GM21515 (cell line): ENCODE data around the gene NR1H3.

ENCODE experiments used
- ATAC-seq: cut with Tn5 transposase; IDR thresholded peaks from one replicate; pipeline ENCODE4 v1.9.1; 2021; ENCODE audit not compliant: unreplicated experiment

The NR1H3 gene

GRCh38 chr11:47243454-47243853 lies 14.3 kb upstream of the NR1H3 start:
- ATAC-seq: no peak

GRCh38 chr11:47244448-47245350 lies 13.1 kb upstream of the NR1H3 start:
- no peak for ATAC-seq

- no peak for ATAC-seq
These were observed 12.0 kb upstream of the NR1H3 start for GRCh38 chr11:47245611-47246357.

GRCh38 chr11:47247502-47247901 lies 10.3 kb upstream of the NR1H3 start:
- no peak for ATAC-seq

GRCh38 chr11:47248304-47248663 lies 9.5 kb upstream of the NR1H3 start:
- peak; percentile 38 for ATAC-seq

- peak; percentile 87 for ATAC-seq
These were observed 9.0 kb upstream of the NR1H3 start, which contains the start of gene ACP2 for GRCh38 chr11:47248664-47249377. Gene ACP2, minus strand, starts transcription at chr11:47248814. Its CDS starts 25 bp downstream, at chr11:47248789.

- no peak for ATAC-seq
These were observed 8.4 kb upstream of the NR1H3 start for GRCh38 chr11:47249378-47249715.

- no peak for ATAC-seq
These were observed 6.0 kb upstream of the NR1H3 start for GRCh38 chr11:47251751-47252150.

GRCh38 chr11:47253660-47254059 lies 4.1 kb upstream of the NR1H3 start:
- no peak for ATAC-seq

- ATAC-seq: no peak
These were observed 3.4 kb upstream of the NR1H3 start for GRCh38 chr11:47254386-47254785.

- ATAC-seq: no peak
These were observed 1.4 kb upstream of the NR1H3 start for GRCh38 chr11:47256374-47256773.

GRCh38 chr11:47257177-47257516 lies 649 bp upstream of the NR1H3 start:
- ATAC-seq: no peak

GRCh38 chr11:47258317-47258902 lies 614 bp downstream of the NR1H3 start:
- ATAC-seq: no peak

- no peak for ATAC-seq
These were observed 1.6 kb downstream of the NR1H3 start for GRCh38 chr11:47259232-47259977.

- ATAC-seq: no peak
These were observed 2.6 kb downstream of the NR1H3 start for GRCh38 chr11:47260366-47260765.

- no peak for ATAC-seq
These were observed 3.5 kb downstream of the NR1H3 start for GRCh38 chr11:47261291-47261800.

- no peak for ATAC-seq
These were observed 6.3 kb downstream of the NR1H3 start for GRCh38 chr11:47264119-47264518.

GRCh38 chr11:47264521-47264920 lies 6.7 kb downstream of the NR1H3 start:
- no peak for ATAC-seq

GRCh38 chr11:47267876-47268275 lies 10.1 kb downstream of the NR1H3 start:
- ATAC-seq: no peak

- ATAC-seq: no peak
These were observed 10.7 kb downstream of the NR1H3 start for GRCh38 chr11:47268448-47269001.
